ENCODE results near the gene STX17.
A peak's percentile ranks its signal among the peaks of the same experiment; 100 is the strongest.

Gene STX17

DNA sequence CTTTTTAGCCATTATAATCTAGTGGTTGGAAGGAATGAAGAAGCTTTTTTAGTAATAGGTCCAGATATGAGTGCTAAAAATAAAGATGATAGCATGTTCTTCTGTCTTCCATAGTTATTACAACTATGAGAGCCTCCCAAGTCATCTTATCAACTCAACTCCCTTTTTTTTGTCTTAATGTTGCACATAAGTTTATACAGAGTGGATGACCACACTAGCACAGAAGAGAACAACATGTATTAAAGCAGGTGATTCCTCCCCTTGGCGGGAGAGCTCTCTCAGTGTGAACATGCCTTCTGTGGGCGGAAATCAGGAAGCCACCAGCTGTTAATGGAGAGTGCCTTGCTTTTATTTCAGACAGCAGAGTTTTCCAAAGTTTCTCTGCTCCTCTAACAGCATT lies 40.1 kb upstream of the STX17 start:
- TF ChIP-seq, protein P1, sequence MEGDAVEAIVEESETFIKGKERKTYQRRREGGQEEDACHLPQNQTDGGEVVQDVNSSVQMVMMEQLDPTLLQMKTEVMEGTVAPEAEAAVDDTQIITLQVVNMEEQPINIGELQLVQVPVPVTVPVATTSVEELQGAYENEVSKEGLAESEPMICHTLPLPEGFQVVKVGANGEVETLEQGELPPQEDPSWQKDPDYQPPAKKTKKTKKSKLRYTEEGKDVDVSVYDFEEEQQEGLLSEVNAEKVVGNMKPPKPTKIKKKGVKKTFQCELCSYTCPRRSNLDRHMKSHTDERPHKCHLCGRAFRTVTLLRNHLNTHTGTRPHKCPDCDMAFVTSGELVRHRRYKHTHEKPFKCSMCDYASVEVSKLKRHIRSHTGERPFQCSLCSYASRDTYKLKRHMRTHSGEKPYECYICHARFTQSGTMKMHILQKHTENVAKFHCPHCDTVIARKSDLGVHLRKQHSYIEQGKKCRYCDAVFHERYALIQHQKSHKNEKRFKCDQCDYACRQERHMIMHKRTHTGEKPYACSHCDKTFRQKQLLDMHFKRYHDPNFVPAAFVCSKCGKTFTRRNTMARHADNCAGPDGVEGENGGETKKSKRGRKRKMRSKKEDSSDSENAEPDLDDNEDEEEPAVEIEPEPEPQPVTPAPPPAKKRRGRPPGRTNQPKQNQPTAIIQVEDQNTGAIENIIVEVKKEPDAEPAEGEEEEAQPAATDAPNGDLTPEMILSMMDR (IDR thresholded peaks at IDR 0.05; ENCODE audit: insufficient read depth, low read length, poor library complexity, severe bottlenecking): no peak
- DNase-seq (ENCODE audit: extremely low read depth, insufficient read length): no peak
- no peaks in the 10 kb centered on the region for H3K36me3 ChIP-seq (ENCODE audit: control insufficient read depth, insufficient read depth, low read length)
- no peak overlapping the region for H3K4me3 ChIP-seq (replicated peaks; ENCODE audit: low read depth, low read length)
- no peaks in the 10 kb centered on the region for H3K27me3 ChIP-seq (replicated peaks; ENCODE audit: control insufficient read depth, insufficient read depth, low read length)

DNA sequence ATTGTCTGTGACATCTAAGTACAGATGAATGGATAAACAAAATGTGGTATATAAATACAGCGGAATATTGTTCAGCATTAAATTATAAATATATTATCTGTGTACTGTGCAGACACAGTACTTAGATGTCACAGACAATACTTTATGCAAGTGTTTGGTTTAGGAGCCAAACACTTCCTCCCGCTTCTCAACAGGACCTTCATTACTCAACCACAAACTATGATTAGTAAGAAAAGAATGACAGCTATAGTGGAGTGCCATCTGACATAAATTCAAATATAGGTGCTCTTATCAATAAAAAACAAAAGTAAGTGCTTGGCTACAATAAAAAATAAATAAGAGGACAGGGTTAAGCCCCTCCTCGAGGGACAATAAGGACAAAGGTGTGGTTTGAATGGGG lies 38.9 kb upstream of the STX17 start:
- Histone ChIP-seq H3K27me3 (replicated peaks; ENCODE audit: control insufficient read depth, insufficient read depth, low read length) (no peaks in the 10 kb centered on the region), H3K4me3 (replicated peaks; ENCODE audit: low read depth, low read length) (no peak overlapping the region), H3K36me3 (ENCODE audit: control insufficient read depth, insufficient read depth, low read length) (no peaks in the 10 kb centered on the region)
- no peak for DNase-seq (ENCODE audit: extremely low read depth, insufficient read length)
- TF ChIP-seq, protein P1 (IDR thresholded peaks at IDR 0.05; ENCODE audit: insufficient read depth, low read length, poor library complexity, severe bottlenecking): no peak

DNA sequence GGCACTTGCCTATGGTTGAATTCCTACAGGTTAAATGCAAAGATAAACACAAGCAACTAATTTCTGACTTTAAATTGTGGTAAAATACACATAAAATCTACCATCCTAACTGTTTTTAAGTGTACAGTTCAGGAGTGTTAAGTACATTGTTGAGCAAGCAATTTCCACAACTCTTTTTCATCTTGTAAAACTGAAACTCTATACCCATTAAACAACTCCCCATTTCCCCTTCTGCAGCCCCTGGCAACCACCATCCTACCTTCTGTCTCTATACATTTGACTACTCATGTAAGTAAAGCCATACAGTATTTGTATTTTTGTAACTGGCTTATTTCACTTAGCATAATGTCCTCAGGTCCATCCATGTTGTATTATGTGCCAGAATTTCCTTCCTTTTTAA lies 38.5 kb upstream of the STX17 start:
- TF ChIP-seq, protein P1 (IDR thresholded peaks at IDR 0.05; ENCODE audit: insufficient read depth, low read length, poor library complexity, severe bottlenecking): no peak
- Histone ChIP-seq H3K27me3 (replicated peaks; ENCODE audit: control insufficient read depth, insufficient read depth, low read length) (no peaks in the 10 kb centered on the region), H3K36me3 (ENCODE audit: control insufficient read depth, insufficient read depth, low read length) (no peaks in the 10 kb centered on the region), H3K4me3 (replicated peaks; ENCODE audit: low read depth, low read length) (no peak overlapping the region)
- DNase-seq (ENCODE audit: extremely low read depth, insufficient read length): no peak

DNA sequence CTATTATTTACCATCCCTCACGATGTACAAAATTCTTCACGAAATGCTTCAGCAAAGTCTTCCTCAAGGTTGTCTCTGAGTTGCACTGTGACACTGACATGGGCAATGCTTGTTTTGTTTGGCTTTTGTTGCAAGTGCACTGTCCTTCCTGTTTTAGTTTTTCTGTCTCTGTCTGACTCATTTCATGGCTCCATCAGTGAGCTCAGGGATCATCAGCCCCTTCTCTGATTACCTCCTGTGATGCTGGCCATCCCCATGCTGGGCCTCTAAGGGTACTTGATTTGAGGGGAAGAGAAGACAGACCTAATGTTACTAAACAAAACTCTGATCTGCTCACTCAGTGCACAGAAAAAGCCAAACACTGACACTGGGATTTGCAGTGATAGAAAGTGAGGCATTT lies 37.6 kb upstream of the STX17 start:
- H3K4me3 ChIP-seq (replicated peaks; ENCODE audit: low read depth, low read length): no peak overlapping the region
- DNase-seq (ENCODE audit: extremely low read depth, insufficient read length): peak; percentile 28
- H3K36me3 ChIP-seq (ENCODE audit: control insufficient read depth, insufficient read depth, low read length): no peaks in the 10 kb centered on the region
- TF ChIP-seq, protein P1 (IDR thresholded peaks at IDR 0.05; ENCODE audit: insufficient read depth, low read length, poor library complexity, severe bottlenecking): no peak
- H3K27me3 ChIP-seq (replicated peaks; ENCODE audit: control insufficient read depth, insufficient read depth, low read length): no peaks in the 10 kb centered on the region

DNA sequence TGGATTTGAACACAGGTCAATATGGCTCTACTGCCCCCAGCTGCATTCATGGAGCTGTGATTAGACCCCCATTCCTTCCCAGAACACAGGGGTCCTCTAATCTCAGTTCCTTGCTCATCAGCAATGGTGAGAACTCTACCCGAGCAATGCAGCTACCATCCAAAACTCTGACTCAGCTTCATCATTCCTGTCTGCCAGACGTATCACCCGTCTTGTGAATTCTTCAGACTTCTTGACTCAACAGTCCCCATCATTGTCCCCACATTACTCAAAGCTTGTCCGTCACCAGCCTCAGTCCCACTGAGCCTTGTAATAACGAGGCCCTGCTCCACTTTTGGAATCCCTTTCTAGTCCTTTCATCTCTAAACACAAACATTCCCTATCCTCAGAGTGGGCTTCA lies 36.3 kb upstream of the STX17 start:
- H3K36me3 ChIP-seq (ENCODE audit: control insufficient read depth, insufficient read depth, low read length): no peaks in the 10 kb centered on the region
- no peak for DNase-seq (ENCODE audit: extremely low read depth, insufficient read length)
- H3K4me3 ChIP-seq (replicated peaks; ENCODE audit: low read depth, low read length): no peak overlapping the region
- no peaks in the 10 kb centered on the region for H3K27me3 ChIP-seq (replicated peaks; ENCODE audit: control insufficient read depth, insufficient read depth, low read length)
- TF ChIP-seq, protein P1 (IDR thresholded peaks at IDR 0.05; ENCODE audit: insufficient read depth, low read length, poor library complexity, severe bottlenecking): no peak

DNA sequence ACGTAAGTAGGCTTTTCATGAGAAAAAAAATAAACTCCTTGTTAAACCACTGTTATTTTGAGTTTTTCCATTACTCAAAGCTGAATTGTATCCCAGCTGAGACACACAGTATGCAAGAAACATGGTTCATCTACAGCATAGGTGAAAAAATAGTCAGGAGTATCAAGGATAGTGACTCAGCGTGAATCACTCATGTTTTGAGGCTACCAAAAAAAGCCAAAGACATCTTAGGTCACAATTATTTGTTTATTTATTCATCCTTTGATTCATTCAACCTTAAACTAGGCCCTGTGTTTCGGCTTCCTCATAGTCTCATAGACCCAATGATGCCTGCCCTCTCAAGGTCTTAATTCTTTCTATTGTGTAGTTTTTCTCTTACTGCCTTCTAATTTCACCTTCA lies 32.9 kb upstream of the STX17 start:
- no peak for DNase-seq (ENCODE audit: extremely low read depth, insufficient read length)
- H3K4me3 ChIP-seq (replicated peaks; ENCODE audit: low read depth, low read length): no peak overlapping the region
- H3K27me3 ChIP-seq (replicated peaks; ENCODE audit: control insufficient read depth, insufficient read depth, low read length): no peaks in the 10 kb centered on the region
- no peaks in the 10 kb centered on the region for H3K36me3 ChIP-seq (ENCODE audit: control insufficient read depth, insufficient read depth, low read length)
- TF ChIP-seq, protein P1 (IDR thresholded peaks at IDR 0.05; ENCODE audit: insufficient read depth, low read length, poor library complexity, severe bottlenecking): no peak

Measured in GM06990 (cell line).